ENCODE results near the gene ZRANB1.

GRCh38 chr10:125010362-125010761 is 68.4 kb downstream of the ZRANB1 start:
- TF ChIP-seq EZH2 (IDR thresholded peaks at IDR 0.05; ENCODE audit: borderline replicate concordance, low read length) (no peak), CTCF (conservative IDR thresholded peaks at IDR 0.05 in 1 of 2, IDR thresholded peaks at IDR 0.05 in 1 of 2; ENCODE audit: extremely low read depth in 1 of 2, insufficient read depth in 1 of 2, low read depth in 1 of 2, low read length in 2 of 2) (no peak)

All from mammary epithelial cell (primary cell).